HepG2 (cell line): ENCODE measurements around the gene RYR2. TPM values are rescaled to one million over a fixed set of nuclear protein-coding genes. Genes with fewer than 3 reads are reported as not detected.
A peak's percentile ranks its signal among the peaks of the same experiment; 100 is the strongest.

Experiments
- ATAC-seq: fragments of 200-7000 bp; cut with Tn5 transposase; 3 replicates; pipeline ENCODE4 v1.9.1; 2020; ENCODE audit warnings: mild to moderate bottlenecking, moderate library complexity
- BruUV-seq: library from RNA; stranded (reverse); fragments of 400-500 nt; replicated peaks from 2 replicates; lab custom pipeline; 2021; lab: Mats Ljungman, UMichigan
- CTCF ChIA-PET: fragments of 300-600 bp; formaldehyde crosslinking; extraction: SDS; loops from one replicate; lab custom pipeline; 2021; ENCODE audit warnings: low total read pairs, inconsistent platforms, low intra/inter-chr PET ratio; lab: Yijun Ruan, JAX
- POLR2A ChIA-PET: fragments of 350-600 bp; sonication (Branson Sonifier 250); formaldehyde crosslinking; loops from one replicate; lab custom pipeline; 2020; ENCODE audit warnings: antibody characterized with exemption, inconsistent platforms; lab: Yijun Ruan, JAX
- DNase-seq: peaks from one replicate; pipeline ENCODE4 v3.0.0-alpha.2; 2015; ENCODE audit warnings: low spot score
- FAIRE-seq: peaks from 3 replicates; lab custom pipeline; 2011; peaks lifted over from hg19 to GRCh38; lab: Jason Lieb, UNC
- H2AFZ ChIP-seq: one replicate; pipeline ENCODE4 v1.6.1; 2011; ENCODE audit warnings: low read length, inconsistent platforms
- H3K27ac ChIP-seq: fragments of 300-600 bp; 3 replicates; pipeline ENCODE4 v1.8.0; 2011; ENCODE audit warnings: mixed run types, mild to moderate bottlenecking, mixed read lengths, low read length, inconsistent platforms; ENCODE audit not compliant: insufficient read depth; ENCODE audit errors: extremely low read length
- H3K27me3 ChIP-seq, 2 experiments: fragments of 200-600 bp in 1 of 2; 2 replicates in 1 of 2; 3 replicates in 1 of 2; pipeline versions ENCODE4 v1.6.0 to v1.8.0; 2011; ENCODE audit warnings: low read length in 2 of 2, mild to moderate bottlenecking in 2 of 2, moderate library complexity in 2 of 2, inconsistent platforms in 1 of 2; ENCODE audit not compliant: insufficient read depth in 2 of 2, control insufficient read depth in 1 of 2
- H3K36me3 ChIP-seq, 2 experiments: fragments of 200-600 bp in 1 of 2; replicated peaks in 1 of 2; 2 replicates in 1 of 2; 3 replicates in 1 of 2; pipeline versions ENCODE4 v1.5.1 to v1.8.0; 2011; ENCODE audit warnings: low read length in 2 of 2, inconsistent platforms in 1 of 2; ENCODE audit not compliant: insufficient read depth in 2 of 2, control insufficient read depth in 1 of 2
- H3K4me1 ChIP-seq: 2 replicates; pipeline ENCODE4 v1.5.1; 2012; ENCODE audit warnings: low read length, inconsistent platforms; ENCODE audit not compliant: insufficient read depth
- H3K4me2 ChIP-seq: 2 replicates; pipeline ENCODE4 v1.6.0; 2011; ENCODE audit warnings: low read depth, low read length, inconsistent platforms
- H3K4me3 ChIP-seq, 3 experiments: fragments of 200-600 bp in 1 of 3; sonication (generic), shearing (Covaris generic) in 1 of 3; replicated peaks in 1 of 3; 2 replicates each; pipeline ENCODE4 v1.5.1; 2011 to 2016; ENCODE audit warnings: low read length in 3 of 3, inconsistent platforms in 2 of 3, low read depth in 2 of 3, mild to moderate bottlenecking in 2 of 3, control low read depth in 1 of 3, mixed read lengths in 1 of 3; ENCODE audit not compliant: insufficient read depth in 1 of 3
- H3K79me2 ChIP-seq: one replicate; pipeline ENCODE4 v1.6.1; 2011; ENCODE audit warnings: low read length, inconsistent platforms; ENCODE audit not compliant: insufficient read depth
- H3K9ac ChIP-seq: 2 replicates; pipeline ENCODE4 v1.6.0; 2011; ENCODE audit warnings: mild to moderate bottlenecking, low read depth, low read length, inconsistent platforms; ENCODE audit not compliant: insufficient read depth
- H3K9me3 ChIP-seq: 2 replicates; pipeline ENCODE4 v1.5.1; 2012; ENCODE audit warnings: mild to moderate bottlenecking, low read length
- H4K20me1 ChIP-seq: 2 replicates; pipeline ENCODE4 v1.6.0; 2011; ENCODE audit warnings: inconsistent platforms, mild to moderate bottlenecking, low read length, moderate library complexity; ENCODE audit not compliant: insufficient read depth
- ADNP ChIP-seq: sonication (generic); formaldehyde crosslinking; IDR thresholded peaks from 2 replicates; pipeline ENCODE4 v1.4.0; 2020; ENCODE audit warnings: missing genetic modification reagents
- ETV6 ChIP-seq: sonication (generic); formaldehyde crosslinking; conservative IDR thresholded peaks from 2 replicates; pipeline ENCODE4 v1.4.0; 2020; ENCODE audit warnings: missing genetic modification reagents
- HES4 ChIP-seq: sonication (generic); formaldehyde crosslinking; IDR thresholded peaks from 2 replicates; pipeline ENCODE4 v1.9.0; 2021; ENCODE audit warnings: mild to moderate bottlenecking, missing genetic modification reagents, borderline replicate concordance
- HOXA7 ChIP-seq: sonication (generic); formaldehyde crosslinking; IDR thresholded peaks from 2 replicates; pipeline ENCODE4 v1.8.1; 2022; ENCODE audit warnings: mild to moderate bottlenecking, missing genetic modification reagents, moderate library complexity
- TBX2 ChIP-seq: sonication (generic); formaldehyde crosslinking; IDR thresholded peaks from 2 replicates; pipeline ENCODE4 v1.5.0; 2020; ENCODE audit warnings: missing genetic modification reagents, mild to moderate bottlenecking, borderline replicate concordance
- ZNF256 ChIP-seq: sonication (generic); formaldehyde crosslinking; conservative IDR thresholded peaks from 2 replicates; pipeline ENCODE4 v1.4.0; 2020; ENCODE audit warnings: missing genetic modification reagents
- ZNF496 ChIP-seq: sonication (generic); formaldehyde crosslinking; IDR thresholded peaks from 2 replicates; pipeline ENCODE4 v1.8.1; 2023; ENCODE audit warnings: mild to moderate bottlenecking, moderate library complexity, missing genetic modification reagents; ENCODE audit not compliant: insufficient replicate concordance
- ZNF530 ChIP-seq: sonication (generic); formaldehyde crosslinking; IDR thresholded peaks from 2 replicates; pipeline ENCODE4 v1.5.0; 2020; ENCODE audit warnings: low read depth, mild to moderate bottlenecking, missing genetic modification reagents
- ZNF589 ChIP-seq: sonication (generic); formaldehyde crosslinking; conservative IDR thresholded peaks from 2 replicates; pipeline ENCODE4 v1.8.0; 2022; ENCODE audit warnings: mild to moderate bottlenecking, moderate library complexity, missing genetic modification reagents
- ZNF652 ChIP-seq: IDR thresholded peaks from 2 replicates; pipeline ENCODE4 v1.6.1; 2016; ENCODE audit warnings: low read depth, borderline replicate concordance
- ZNF780A ChIP-seq: sonication (generic); formaldehyde crosslinking; IDR thresholded peaks from 2 replicates; pipeline ENCODE4 v1.8.0; 2022; ENCODE audit warnings: mild to moderate bottlenecking, missing genetic modification reagents, moderate library complexity
- WGBS: methylation state at CpG from one replicate; pipeline ENCODE4 v1.1.6; 2017; ENCODE audit warnings: low lambda C conversion rate; 5-methylcytosine and 5-hydroxymethylcytosine counted together
- in situ Hi-C: cut with HindIII; loops from 2 replicates; pipeline ENCODE4 v1.10.0; 2017; ENCODE audit warnings: low pct_unique_long_range_greater_than_20kb; ENCODE audit not compliant: extremely low pct_ligation_motif_present
- intact Hi-C: fragments of 100-400 bp; cut with micrococcal nuclease; formaldehyde crosslinking; loops from one replicate; pipeline ENCODE4 v1.10.0; 2022; ENCODE audit not compliant: unreplicated experiment
- polyA plus RNA-seq, 8 experiments: library from polyadenylated mRNA; depleted of rRNA in 3 of 8; stranded (reverse) in 7 of 8; unstranded in 1 of 8; fragments of >200 nt; fragmentation: Illumina TruSeq in 4 of 8; extraction: Trizol in 4 of 8; gene quantifications; 2 replicates each; pipeline versions ENCODE4 v1.2.1 to v1.2.3, GENCODE V29; 2011 to 2016; ENCODE audit warnings: low read depth in 4 of 8, missing spikeins in 1 of 8, mixed read lengths in 1 of 8; ENCODE audit not compliant: insufficient read depth in 1 of 8
- total RNA-seq, 5 experiments: library from RNA; depleted of rRNA; stranded (reverse); fragments of >200 nt; fragmentation: Illumina TruSeq; extraction: Trizol; gene quantifications; 2 replicates each; pipeline ENCODE4 v1.2.3, GENCODE V29; 2016; ENCODE audit warnings: low read depth in 1 of 5
- TF ChIP-seq, protein P1 (sequence below): sonication (generic); formaldehyde crosslinking; IDR thresholded peaks from 2 replicates; pipeline ENCODE4 v1.5.0; 2020; ENCODE audit warnings: mild to moderate bottlenecking, missing genetic modification reagents
- TF ChIP-seq, protein P2 (sequence below): sonication (generic); formaldehyde crosslinking; IDR thresholded peaks from 2 replicates; pipeline ENCODE4 v1.5.0; 2020; ENCODE audit warnings: mild to moderate bottlenecking, missing genetic modification reagents

Gene RYR2
- total and polyA plus RNA-seq, 2 of the 13 experiments (the other 11 are each of a cell fraction or from before 2014, with no cell fraction given), result not detected

DNA sequence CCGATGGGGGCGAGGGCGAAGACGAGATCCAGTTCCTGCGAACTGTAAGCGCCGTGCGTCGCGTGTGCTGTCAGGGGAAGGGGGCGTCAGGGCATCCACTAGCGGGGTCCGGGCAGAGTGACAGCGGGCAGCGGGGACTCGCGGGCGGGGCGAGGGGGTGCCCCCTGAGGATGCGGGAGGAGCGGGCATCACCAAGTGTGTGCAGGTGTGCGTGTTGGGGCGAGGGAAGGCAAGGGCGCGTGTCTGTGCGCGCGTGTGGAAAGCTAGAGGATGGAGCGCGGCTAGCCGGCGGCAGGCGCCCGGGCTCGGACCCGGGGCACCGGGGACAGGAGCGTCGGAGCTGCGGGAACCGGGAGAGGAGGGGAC lies 525 bp downstream of the RYR2 start:
- no peak for TF ChIP-seq TBX2 (CRISPR knock-in tag)
- TF ChIP-seq ZNF530 (CRISPR knock-in tag), result no peak
- no peak for TF ChIP-seq ZNF496 (CRISPR knock-in tag)
- TF ChIP-seq, protein P1, sequence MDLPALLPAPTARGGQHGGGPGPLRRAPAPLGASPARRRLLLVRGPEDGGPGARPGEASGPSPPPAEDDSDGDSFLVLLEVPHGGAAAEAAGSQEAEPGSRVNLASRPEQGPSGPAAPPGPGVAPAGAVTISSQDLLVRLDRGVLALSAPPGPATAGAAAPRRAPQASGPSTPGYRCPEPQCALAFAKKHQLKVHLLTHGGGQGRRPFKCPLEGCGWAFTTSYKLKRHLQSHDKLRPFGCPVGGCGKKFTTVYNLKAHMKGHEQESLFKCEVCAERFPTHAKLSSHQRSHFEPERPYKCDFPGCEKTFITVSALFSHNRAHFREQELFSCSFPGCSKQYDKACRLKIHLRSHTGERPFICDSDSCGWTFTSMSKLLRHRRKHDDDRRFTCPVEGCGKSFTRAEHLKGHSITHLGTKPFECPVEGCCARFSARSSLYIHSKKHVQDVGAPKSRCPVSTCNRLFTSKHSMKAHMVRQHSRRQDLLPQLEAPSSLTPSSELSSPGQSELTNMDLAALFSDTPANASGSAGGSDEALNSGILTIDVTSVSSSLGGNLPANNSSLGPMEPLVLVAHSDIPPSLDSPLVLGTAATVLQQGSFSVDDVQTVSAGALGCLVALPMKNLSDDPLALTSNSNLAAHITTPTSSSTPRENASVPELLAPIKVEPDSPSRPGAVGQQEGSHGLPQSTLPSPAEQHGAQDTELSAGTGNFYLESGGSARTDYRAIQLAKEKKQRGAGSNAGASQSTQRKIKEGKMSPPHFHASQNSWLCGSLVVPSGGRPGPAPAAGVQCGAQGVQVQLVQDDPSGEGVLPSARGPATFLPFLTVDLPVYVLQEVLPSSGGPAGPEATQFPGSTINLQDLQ (CRISPR knock-in tag), result no peak
- TF ChIP-seq ZNF589 (CRISPR knock-in tag), result no peak
- TF ChIP-seq ZNF652 (CRISPR knock-in tag), result no peak
- no peak for TF ChIP-seq HES4 (CRISPR knock-in tag)
- no peak for TF ChIP-seq HOXA7
- no peak for TF ChIP-seq ZNF256 (CRISPR knock-in tag)
- TF ChIP-seq ZNF780A, result no peak
- no peak for TF ChIP-seq ETV6 (CRISPR knock-in tag)
- no peak for TF ChIP-seq ADNP (CRISPR knock-in tag)
- TF ChIP-seq, protein P2, sequence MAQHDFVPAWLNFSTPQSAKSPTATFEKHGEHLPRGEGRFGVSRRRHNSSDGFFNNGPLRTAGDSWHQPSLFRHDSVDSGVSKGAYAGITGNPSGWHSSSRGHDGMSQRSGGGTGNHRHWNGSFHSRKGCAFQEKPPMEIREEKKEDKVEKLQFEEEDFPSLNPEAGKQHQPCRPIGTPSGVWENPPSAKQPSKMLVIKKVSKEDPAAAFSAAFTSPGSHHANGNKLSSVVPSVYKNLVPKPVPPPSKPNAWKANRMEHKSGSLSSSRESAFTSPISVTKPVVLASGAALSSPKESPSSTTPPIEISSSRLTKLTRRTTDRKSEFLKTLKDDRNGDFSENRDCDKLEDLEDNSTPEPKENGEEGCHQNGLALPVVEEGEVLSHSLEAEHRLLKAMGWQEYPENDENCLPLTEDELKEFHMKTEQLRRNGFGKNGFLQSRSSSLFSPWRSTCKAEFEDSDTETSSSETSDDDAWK, result no peak
- ChIA-PET POLR2A (no interaction called here), CTCF (no interaction called here)
- Histone ChIP-seq H3K9ac (no peak overlapping the region), H3K4me2 (no peak overlapping the region), H3K4me1 (no peaks in the 10 kb centered on the region), H3K27me3 (peaks cover 0 to 32% of the 10 kb centered on the region in 2 experiments; a peak in 2 of 5 replicates), H3K27ac (no peak overlapping the region), H3K4me3 (0 out of 6 replicates have a peak overlapping the region, but pooled peaks of 1 of the 3 experiments have one; percentile 16), H4K20me1 (no peaks in the 10 kb centered on the region), H3K36me3 (no peaks in the 10 kb centered on the region), H3K9me3 (no peaks in the 10 kb centered on the region), H3K79me2 (no peaks in the 10 kb centered on the region), H2AFZ (no peak overlapping the region)
- in situ Hi-C loops, result no loop called here
- no TSS peak for BruUV-seq
- intact Hi-C loops, result no loop called here
- FAIRE-seq (no peak), ATAC-seq (no peak), DNase-seq (no peak)
- 62% methylated on average over 18 of the region's 41 CpGs for WGBS
